DMS153 treated with DMSO at 0.1 percent for 48 hours (cell line): Measurements from ENCODE around the gene C2orf68.
"Not testable (repeated sequence)": the region's sequence is repeated elsewhere in the genome, so short reads cannot be mapped to it uniquely, and the experiment has no call there.

Experiments
- DNase-seq: peaks from one replicate; lab custom pipeline; 2025; ENCODE audit not compliant: unreplicated experiment; lab: John Stamatoyannopoulos, UW

Gene C2orf68

DNA sequence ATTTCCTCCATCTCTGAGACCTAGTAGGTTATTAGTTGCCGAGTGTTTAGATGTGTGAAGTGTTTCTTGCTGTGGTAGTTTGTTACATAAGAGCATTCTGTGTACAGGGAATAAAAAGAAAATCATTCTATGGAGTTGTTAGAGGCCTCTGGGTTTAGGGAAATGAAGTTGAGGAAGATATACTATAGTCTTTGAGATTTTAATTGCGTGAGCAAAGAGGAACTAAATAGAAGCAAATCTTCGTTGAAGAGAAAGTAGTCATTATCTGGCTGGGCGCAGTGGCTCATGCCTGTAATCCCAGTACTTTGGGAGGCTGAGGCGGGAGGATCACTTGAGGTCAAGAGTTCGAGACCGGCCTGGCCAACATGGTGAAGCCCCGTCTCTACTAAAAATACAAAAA is 23.1 kb upstream of the C2orf68 start:
- no peak for DNase-seq

DNA sequence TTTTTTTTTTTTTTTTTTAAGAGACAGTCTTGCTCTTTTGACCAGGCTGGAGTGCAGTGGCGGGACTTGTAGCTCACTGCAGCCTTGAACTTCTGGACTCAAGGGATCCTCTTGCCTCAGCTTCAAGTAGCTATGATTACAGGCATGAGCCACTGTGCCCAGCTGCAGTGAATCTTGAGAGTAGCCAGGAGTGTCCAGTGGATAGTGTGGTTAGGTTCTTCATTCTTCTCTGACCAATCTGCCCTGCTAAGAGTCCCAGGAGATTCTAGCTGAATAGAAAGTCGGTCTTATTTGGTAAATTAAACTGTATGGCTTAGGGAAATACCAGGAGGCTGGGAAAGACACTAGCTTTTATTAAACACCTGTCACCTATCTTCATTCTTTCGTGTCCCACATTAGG is 19.4 kb upstream of the C2orf68 start:
- no peak for DNase-seq

DNA sequence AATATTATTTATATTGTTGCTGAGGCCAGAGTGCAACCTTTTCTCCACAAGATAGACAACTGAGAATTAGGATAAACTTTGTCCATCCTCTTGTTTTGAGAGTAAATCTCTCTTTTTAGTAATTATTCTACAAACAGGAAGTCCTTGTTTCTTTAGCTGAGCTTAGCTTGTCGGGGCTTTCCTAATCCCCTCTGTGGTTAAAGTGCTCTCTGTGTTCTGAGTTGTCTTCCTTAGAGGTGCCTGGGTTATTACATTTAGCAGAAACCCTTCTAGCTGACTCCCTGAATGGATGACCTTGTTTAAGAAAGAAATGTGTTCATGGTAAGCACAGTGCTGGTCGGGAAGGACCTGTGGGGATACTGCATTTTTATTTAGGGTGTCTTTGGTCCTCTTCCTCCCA is 16.8 kb upstream of the C2orf68 start:
- DNase-seq, result no peak

DNA sequence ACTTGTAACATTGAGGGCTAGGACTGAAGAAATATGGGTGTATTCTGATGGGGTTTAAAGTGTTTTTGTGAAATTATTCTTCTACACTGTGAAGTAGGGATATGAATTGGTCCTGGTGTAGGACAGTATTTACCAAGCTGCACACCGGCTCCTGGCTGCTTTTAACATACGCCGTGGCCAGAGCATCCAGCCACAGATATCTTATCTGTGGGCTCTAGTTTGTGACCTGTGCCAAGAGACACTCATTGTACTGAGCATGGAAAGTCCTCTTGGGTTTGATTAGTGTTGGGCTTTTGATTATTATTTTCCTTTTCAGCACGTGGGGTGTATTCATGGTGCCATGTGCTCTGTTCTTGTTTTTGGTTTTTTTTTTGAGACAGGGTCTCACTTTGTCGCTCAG is 12.1 kb upstream of the C2orf68 start:
- DNase-seq, result no peak

DNA sequence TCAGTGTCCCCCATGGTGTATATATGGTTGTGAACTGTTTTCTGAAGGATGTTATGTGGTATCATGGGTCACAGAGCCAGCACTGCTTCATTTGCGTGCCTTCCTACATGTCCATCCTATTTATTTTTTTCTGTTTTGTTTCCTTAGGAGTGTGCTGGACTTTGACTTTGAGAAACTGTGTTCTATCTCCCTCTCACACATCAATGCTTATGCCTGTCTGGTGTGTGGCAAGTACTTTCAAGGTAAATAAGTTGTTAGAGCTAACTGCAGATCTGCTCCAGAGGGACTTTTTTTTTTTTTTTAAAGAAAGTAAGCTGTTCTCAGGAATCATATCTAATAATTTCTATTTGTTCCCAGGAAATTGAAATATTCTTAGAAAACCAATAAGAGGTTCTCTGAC is 9.5 kb upstream of the C2orf68 start:
- no peak for DNase-seq

DNA sequence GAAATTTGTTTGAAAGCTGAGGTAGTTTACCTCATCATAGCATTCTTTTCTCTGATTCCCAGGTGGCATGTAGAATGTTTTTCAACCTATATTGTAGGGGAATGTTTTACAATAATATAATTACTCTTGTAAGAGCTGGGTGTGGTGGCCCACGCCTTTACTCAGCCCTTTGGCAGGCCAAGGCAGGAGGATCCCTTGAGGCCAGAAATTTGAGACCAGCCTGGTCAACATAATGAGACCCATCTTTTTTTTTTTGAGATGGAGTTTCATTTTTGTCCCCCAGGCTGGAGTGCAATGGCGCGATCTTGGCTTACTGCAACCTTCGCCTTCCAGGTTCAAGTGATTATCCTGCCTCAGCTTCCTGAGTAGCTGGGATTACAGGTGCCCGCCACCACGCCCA is 7.8 kb upstream of the C2orf68 start:
- DNase-seq, result no peak

DNA sequence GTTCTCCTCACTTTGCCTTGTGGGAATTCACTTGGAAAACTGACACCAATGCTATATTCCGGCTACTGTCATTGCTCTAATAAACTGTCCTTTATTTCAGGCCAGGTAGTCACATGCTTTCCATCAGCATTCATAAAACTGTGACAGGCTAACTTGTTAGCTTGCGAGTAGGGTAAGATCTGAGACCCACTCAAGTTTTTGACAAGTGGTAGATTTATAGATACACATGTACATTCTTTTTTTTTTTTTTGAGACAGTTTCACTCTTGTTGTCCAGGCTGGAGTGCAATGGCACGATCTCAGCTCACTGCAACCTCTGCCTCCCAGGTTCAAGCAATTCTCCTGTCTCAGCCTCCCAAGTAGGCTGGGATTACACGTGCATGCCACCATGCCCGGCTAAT is 5.9 kb upstream of the C2orf68 start:
- not testable (repeated sequence) for DNase-seq

DNA sequence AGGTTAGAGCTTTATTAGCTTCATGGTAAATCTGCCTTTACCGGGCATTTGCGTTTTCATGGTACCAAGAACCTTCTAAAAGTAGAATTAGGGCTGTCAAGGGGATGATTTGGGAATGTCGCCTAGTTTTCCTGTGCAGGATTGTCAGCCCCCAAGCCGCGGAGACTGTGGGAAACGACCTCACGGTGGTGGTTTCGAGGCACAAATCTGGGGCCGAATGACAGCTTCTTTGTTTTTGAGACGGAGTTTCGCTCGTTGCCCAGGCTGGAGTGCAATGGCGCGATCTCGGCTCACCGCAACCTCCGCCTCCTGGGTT is 3.5 kb upstream of the C2orf68 start:
- DNase-seq, result no peak

DNA sequence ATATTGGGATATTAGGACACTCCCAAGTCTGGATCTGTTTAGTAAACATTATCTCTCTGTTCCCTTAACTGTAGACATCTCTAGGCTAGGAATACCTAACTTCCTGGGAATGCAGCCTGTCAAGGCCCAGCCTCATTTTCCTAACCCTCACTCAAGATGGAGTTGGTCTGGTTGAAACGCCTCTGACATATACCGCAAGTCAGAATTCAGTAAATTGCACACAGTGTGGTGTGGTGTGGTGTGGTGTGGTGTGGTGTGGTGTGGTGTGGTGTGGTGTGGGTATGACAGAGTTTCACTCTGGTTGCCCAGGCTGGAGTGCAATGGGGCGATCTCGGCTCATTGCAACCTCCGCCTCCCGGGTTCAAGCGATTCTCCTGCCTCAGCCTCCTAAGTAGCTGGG is 2.9 kb upstream of the C2orf68 start:
- DNase-seq, result not testable (repeated sequence)

DNA sequence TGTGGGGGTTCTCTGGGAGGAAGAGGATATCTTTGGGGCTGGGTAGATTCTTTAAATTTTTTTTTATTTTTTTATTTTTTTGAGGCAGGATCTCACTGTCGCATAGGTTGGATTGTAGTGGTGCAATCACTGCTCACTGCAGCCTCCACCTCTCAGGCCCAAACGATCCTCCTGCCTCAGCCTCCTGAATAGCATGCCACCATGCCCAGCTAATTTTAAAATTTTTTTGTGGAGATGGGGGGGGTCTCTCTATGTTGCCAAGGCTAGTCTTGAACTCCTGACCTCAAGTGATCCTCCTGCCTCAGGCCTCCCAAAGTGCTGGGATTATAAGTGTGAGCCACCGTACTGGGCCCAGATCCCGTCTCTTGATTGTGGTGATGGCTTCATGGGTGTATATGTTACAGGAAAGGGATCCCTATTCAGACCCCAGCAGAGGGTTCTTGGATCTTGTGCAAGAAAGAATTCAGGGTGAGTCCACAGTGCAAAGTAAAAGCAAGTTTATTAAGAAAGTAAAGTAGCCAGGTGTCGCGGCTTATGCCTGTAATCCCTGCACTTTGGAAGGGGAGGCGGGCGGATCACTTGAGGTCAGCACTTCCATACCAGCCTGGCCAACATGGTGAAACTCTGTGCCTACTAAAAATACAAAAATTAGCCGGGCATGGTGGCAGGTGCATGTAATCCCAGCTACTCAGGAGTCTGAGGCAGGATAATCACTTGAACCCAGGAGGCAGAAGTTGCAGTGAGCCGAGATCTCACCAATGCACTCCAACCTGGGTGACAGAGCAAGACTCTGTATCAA is 2.0 kb upstream of the C2orf68 start:
- DNase-seq, result no peak

DNA sequence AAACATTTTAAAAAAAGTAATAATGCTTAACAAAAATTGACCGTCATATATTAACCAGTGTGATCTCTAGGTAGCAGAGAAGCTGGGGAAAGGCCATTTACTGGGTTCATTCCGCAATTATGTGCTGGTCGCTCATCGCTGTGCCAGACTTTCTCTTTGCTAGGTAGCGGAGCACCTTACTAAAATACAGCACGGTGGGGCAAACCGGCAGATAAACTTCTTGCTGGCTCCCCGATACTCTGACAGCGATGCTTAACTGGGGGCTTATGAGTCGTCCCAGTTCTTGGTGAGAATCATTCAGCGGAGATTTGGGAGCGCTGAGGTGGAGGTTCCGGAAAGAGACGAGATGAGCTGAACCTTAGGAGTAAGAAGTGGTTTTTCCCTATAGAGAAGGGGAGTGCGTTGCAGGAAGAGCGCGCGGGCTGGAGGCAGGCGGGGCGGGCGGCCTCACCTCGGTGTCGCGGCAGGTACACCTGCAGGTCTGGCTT is 605 bp downstream of the C2orf68 start:
- DNase-seq, result no peak

DNA sequence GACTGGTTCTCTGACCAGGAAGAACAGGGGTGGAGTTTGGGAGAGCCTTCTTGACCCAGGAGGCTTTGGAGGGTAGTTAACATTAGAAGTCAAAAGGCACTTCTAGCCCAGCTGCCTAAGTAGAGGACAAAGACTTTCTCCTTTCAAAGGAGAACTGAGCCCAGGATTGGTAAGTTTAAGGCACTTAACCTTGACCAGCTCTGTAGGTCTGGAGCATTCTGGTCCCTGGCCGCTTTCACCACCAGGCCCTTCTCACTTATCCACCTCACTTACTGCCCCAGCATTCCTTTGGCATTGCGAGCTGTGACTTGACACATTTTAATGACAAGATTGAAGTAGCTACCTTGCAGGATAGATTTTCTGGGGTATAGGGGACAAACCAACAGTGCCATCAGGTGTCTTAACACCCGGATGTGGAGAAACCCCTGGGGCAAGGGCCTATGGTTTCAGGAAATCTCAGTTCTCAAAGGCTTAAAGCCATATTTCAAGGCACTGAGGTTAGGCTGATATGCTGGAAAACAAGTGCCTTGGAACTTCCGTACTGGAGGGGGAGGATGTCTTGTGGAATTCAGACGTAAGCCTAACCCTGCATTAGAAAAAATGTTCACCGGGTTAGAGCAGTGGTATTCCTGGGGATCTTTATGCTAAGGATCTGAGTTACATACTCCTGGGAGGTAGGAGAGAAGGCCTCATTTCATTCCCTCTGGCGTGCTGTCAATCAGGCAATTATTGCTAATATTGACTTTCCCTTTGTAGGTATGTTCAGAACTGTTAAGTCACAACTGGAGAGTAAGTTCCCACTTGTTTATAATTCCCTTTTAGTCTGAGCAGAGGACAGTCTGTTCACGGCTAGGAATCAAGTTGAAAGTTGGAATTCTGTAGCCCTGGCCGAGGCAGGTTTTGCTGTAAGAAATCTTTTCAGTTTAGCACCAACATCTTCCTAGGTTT is 4.3 kb downstream of the C2orf68 start:
- no peak for DNase-seq

DNA sequence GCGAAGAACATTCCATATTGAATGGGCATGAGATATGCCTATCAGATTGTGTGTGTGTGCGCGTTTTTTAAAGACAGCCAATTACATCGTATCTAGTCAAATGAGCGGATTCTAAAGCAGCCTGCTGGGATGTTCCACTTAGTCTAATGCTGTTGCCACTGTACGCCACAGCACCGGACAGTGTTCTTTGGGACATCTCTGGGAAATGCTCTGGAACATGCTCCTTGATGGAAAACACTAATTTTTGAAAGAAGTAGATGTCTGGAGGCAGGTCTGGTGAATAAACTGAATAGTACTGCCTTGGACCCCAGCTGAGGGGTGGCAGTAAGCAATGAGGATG is 5.8 kb downstream of the C2orf68 start:
- no peak for DNase-seq

DNA sequence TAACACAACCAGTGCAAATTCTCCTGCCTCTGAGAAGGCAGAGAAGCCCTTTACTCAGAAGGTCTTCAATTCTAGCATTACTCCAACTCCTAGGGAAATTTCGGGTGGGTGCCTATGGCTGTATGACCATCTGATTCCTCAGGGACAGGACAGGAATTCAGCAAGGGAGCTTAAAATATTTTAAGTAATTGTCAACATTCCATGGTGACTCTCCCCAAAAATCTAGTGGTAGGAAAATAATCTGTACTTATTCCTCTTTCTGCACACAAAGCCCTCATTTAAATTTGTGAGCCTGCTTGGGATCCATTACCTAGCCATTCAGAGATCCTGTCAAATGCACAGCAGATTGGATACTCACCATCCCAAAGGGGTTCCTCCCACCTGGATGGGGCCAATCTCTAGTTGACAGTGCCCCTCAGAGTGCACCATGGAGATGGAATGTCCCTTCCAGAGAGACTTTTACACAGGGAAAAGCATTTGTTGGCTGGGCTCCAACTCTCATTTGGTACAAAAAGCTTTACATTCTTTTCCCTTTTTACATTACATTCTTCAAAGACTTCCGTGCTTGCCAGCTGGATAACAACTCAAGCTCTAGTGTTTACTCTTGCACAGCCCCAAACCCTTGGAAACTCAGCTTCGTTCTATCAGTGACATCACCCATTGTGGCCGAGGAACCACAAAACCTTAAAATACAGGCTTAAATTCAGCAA is 6.3 kb downstream of the C2orf68 start:
- no peak for DNase-seq

DNA sequence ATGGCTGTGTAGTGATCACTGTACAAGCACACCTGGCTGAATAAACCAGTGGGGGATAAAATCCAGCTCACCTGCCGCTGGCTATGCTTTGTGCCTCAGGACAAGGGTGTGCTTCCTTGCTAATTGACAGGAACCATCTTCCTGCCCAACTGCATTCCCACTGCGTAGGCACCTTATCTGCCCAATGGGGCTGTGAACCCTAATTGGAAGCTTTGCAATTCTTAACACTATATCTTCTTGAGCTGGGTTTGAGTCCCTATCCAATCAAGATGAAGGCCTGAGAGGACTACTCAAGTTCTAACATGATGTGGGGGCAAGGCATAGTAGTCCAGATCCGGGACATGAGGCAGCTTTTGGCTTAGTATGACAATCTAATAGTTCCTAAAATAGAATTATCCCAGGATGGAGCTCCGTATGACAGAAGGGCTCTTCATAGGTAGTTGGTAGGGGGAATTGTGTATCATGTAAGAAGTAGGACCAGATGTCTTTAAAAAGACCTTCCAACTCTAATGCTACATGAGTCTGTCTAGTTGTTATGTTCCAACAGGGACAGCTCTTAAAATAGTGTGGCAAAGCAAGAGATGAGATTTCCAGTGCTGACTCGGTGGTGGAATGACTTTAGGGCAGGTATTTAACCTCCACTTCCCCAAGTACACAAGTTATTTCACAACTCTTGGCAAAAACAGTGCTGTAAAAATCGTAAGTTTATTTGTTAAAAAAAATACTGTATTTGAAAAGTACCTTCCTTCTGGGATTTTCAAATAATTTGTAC is 7.1 kb downstream of the C2orf68 start:
- no peak for DNase-seq

DNA sequence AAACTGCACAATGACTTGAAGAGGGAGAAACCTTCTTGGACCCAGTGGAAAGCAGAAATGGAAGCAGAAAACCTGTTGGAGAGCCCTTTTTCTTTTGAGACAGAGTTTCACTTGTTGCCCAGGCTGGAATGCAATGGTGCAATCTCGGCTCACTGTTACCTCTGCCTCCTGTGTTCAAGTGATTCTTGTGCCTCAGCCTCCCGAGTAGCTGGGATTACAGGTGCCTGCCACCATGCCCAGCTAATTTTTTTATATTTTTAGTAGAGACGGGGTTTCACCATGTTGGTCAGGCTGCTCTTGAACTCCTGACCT is 7.8 kb downstream of the C2orf68 start:
- DNase-seq, result not testable (repeated sequence)

DNA sequence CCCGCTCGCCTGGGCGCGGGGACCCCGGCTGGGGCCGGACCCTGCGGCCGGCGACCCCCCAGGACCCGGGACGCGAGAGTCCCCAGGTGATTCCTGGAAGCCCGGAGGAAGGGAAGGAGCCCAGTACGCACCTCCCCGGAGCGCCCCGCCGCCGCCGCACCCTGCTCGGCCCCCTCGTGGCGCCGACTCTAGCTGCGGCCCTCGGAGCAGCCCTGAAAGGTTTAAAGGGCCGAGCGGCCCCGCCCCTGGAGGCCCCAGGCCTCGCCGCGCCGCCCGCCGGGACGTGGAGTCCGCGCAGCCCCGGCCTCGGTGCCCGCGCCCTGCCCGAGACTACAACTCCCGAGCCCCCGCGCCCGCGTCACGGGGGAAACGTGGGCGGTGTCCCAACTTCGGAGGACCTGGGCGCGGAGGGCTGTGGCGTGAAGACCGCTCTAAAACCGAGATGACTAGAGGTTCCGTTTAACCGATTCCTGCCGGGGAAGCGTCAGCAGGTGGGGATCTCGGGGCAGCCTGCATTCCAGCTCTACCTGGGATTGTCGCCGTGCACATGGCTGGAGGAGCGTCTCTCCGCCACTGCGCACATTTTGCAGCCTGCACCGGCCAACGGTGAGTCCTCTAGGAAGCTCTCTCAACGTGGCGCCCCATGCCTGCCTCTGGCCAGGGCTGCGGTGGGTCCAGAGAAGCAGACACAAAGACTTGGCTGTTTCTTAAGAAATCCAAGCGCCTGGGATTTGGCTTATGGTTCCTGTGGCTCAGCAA is 9.2 kb downstream of the C2orf68 start, which contains the start of gene TMEM150A:
TSS of gene TMEM150A (minus strand) at position 223 of the 759 bp plus-strand sequence. CDS start 750 bp downstream, outside the sequence.
- peak; percentile 71 for DNase-seq

DNA sequence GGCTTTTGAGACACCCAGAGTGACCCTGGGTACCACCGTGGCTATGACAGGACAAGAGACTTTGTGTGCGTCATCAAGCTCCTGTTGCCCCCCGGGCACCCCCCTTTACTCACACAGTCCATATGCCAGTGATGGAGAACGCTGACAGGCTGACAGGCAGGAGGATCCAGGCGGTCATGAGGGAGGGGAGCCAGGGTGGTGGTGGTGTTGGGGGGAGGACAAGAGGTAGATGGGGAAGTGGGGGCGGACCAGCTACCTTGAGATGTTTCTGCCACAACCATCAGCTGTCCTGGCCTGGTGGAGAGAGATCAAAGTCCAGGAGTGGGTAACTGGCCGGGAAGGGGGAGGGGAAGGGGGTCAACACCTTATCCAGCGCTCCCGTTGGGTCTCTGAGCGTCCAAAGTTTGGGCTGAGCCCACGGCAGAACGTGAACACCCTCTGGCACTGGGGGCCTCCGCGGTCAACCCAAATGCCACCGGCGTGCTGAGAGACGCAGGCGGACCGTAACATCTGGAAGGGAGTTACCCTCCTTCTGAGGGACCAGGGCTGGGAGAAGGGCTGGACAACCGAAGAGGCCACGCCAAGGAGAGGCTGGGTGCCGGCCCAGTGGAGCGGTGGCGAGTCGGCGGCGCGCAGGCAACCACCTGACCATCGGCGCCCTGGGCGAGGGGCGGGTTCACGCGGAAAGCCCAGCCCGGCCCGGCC is 9.9 kb downstream of the C2orf68 start:
- no peak for DNase-seq

DNA sequence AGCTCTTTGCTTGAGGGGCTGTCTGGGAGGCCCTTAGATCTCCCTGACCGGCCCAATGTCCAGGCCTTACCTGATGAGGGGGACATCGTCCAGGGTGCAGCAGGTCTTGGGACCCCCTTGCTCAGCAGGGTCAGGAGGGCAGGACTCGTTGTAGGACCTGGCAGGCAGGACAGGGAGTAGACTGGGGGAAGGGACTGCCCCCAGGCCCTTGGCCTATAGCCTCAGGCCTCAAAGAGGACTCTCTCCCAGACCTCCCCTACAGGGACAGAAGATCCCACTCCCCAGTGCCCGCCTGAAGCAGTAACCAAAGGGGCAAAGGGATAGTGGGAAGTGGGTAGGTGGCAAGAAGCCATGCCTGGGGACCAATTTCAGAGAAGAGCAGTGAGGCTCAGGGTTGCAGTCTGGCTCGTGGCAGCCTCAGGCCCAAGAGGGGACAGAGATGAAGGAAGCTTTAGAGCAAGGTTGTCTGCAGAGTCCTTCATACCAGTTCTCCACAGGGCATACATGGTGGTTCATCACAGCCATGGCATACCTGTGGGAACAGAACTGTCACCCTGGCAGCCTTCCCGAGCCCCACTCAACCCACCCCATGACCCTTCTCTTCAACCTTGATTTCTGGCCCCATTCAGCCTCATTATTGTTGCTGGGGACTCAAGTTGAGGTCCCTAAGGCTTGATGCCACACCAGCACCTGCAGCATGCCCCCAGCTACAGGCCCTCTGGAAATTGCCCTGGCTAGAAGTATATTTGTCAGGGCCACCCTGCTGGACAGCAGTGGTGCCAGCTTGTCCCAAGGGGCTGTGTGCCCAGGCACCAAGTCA is 10.7 kb downstream of the C2orf68 start:
- DNase-seq, result no peak
